Measurements from ENCODE around the gene OPCML. TPM values are rescaled to one million over a fixed set of nuclear protein-coding genes. Genes with fewer than 3 reads are reported as not detected.

The OPCML gene
- total RNA-seq, 1 experiment from 2014 or later = not detected

- Histone ChIP-seq H3K9me3 (ENCODE audit: control insufficient read depth, insufficient read depth, low read depth, low read length) (no peaks in the 10 kb centered on the region), H3K27ac (ENCODE audit: low read length) (no peak overlapping the region), H3K27me3 (ENCODE audit: control insufficient read depth, insufficient read depth, low read length) (peaks cover 2% of the 10 kb centered on the region; the same call in 1 of the 2 replicates), H3K36me3 (ENCODE audit: control insufficient read depth, insufficient read depth, low read length) (no peaks in the 10 kb centered on the region), H3K4me1 (ENCODE audit: control insufficient read depth, insufficient read depth, low read length) (no peaks in the 10 kb centered on the region), H3K4me3 (ENCODE audit: low read depth in 2 of 2, low read length in 2 of 2) (no peak overlapping the region)
- ChIA-PET POLR2A (no interaction called here), CTCF (no interaction called here)
- TF ChIP-seq REST (IDR thresholded peaks at IDR 0.05; ENCODE audit: insufficient read depth in 1 of 2, low read depth in 2 of 2, low read length in 1 of 2) = no peak
- TF ChIP-seq SIN3A (IDR thresholded peaks at IDR 0.05; ENCODE audit: borderline replicate concordance, insufficient read depth, low read depth, low read length) = no peak
- TF ChIP-seq POLR2AphosphoS5 (IDR thresholded peaks at IDR 0.05; ENCODE audit: low read depth, low read length) = no peak
- no peak for TF ChIP-seq TCF7L2 (IDR thresholded peaks at IDR 0.05; ENCODE audit: low read depth, low read length)
- TF ChIP-seq CTCF (IDR thresholded peaks at IDR 0.05) = no peak
- no peak for ATAC-seq
- no peak for DNase-seq (ENCODE audit: low read depth, low spot score)
- in situ Hi-C loops (cut with HindIII; ENCODE audit: low pct_unique_long_range_greater_than_20kb, low sequenced_read_pairs) (no loop called here), intact Hi-C loops (cut with micrococcal nuclease; ENCODE audit: unreplicated experiment) (no loop called here)
- BruUV-seq (replicated peaks) = no TSS peak
Measured at GRCh38 chr11:133176748-133177147, 355.6 kb downstream of the OPCML start.

- H3K27ac ChIP-seq (ENCODE audit: low read length) = no peak overlapping the region
- no peaks in the 10 kb centered on the region for H3K4me1 ChIP-seq (ENCODE audit: control insufficient read depth, insufficient read depth, low read length)
- no TSS peak for BruUV-seq (replicated peaks)
- H3K9me3 ChIP-seq (ENCODE audit: control insufficient read depth, insufficient read depth, low read depth, low read length) = no peaks in the 10 kb centered on the region
- intact Hi-C loops (cut with micrococcal nuclease; ENCODE audit: unreplicated experiment) = no loop called here
- no peak overlapping the region for H3K4me3 ChIP-seq (ENCODE audit: low read depth in 2 of 2, low read length in 2 of 2)
- ChIA-PET CTCF (no interaction called here), POLR2A (no interaction called here)
- TF ChIP-seq POLR2AphosphoS5 (IDR thresholded peaks at IDR 0.05; ENCODE audit: low read depth, low read length) = no peak
- in situ Hi-C loops (cut with HindIII; ENCODE audit: low pct_unique_long_range_greater_than_20kb, low sequenced_read_pairs) = no loop called here
- DNase-seq (ENCODE audit: low read depth, low spot score) (no peak), ATAC-seq (no peak)
- peaks cover 2% of the 10 kb centered on the region; the same call in 1 of the 2 replicates for H3K27me3 ChIP-seq (ENCODE audit: control insufficient read depth, insufficient read depth, low read length)
- no peaks in the 10 kb centered on the region for H3K36me3 ChIP-seq (ENCODE audit: control insufficient read depth, insufficient read depth, low read length)
Measured at GRCh38 chr11:133175103-133175502, 357.2 kb downstream of the OPCML start.

- Histone ChIP-seq H3K4me3 (ENCODE audit: low read depth in 2 of 2, low read length in 2 of 2) (no peak overlapping the region), H3K4me1 (ENCODE audit: control insufficient read depth, insufficient read depth, low read length) (no peaks in the 10 kb centered on the region), H3K27ac (ENCODE audit: low read length) (no peak overlapping the region), H3K27me3 (ENCODE audit: control insufficient read depth, insufficient read depth, low read length) (peaks cover 2% of the 10 kb centered on the region; the same call in 1 of the 2 replicates), H3K36me3 (ENCODE audit: control insufficient read depth, insufficient read depth, low read length) (no peaks in the 10 kb centered on the region), H3K9me3 (ENCODE audit: control insufficient read depth, insufficient read depth, low read depth, low read length) (no peaks in the 10 kb centered on the region)
- POLR2A ChIA-PET = no interaction called here
- no peak for ATAC-seq
- intact Hi-C loops (cut with micrococcal nuclease; ENCODE audit: unreplicated experiment) (no loop called here), in situ Hi-C loops (cut with HindIII; ENCODE audit: low pct_unique_long_range_greater_than_20kb, low sequenced_read_pairs) (no loop called here)
- BruUV-seq (replicated peaks) = no TSS peak
- no peak for DNase-seq (ENCODE audit: low read depth, low spot score)
- no peak for TF ChIP-seq TCF7L2 (IDR thresholded peaks at IDR 0.05; ENCODE audit: low read depth, low read length)
- no peak for TF ChIP-seq SIN3A (IDR thresholded peaks at IDR 0.05; ENCODE audit: borderline replicate concordance, insufficient read depth, low read depth, low read length)
- TF ChIP-seq POLR2AphosphoS5 (IDR thresholded peaks at IDR 0.05; ENCODE audit: low read depth, low read length) = no peak
- no peak for TF ChIP-seq CTCF (IDR thresholded peaks at IDR 0.05)
- TF ChIP-seq REST (IDR thresholded peaks at IDR 0.05; ENCODE audit: insufficient read depth in 1 of 2, low read depth in 2 of 2, low read length in 1 of 2) = no peak
- CTCF ChIA-PET = no interaction called here
Measured at GRCh38 chr11:133173810-133174412, 358.4 kb downstream of the OPCML start.
